AG09319 (cell line): ENCODE results near the gene ELMO1.

Experiments used
- DNase-seq: peaks from one replicate; pipeline ENCODE4 v3.0.0-alpha.2; 2010; ENCODE audit warnings: low read depth; ENCODE audit errors: extremely low read depth
- CTCF ChIP-seq: IDR thresholded peaks from 2 replicates; pipeline ENCODE4 v1.5.1; 2011; ENCODE audit warnings: low read depth, mild to moderate bottlenecking, inconsistent platforms, low read length, moderate library complexity

The ELMO1 gene

GRCh38 chr7:37068038-37068437 is 380.6 kb downstream of the ELMO1 start:
- DNase-seq: no peak
- no peak for TF ChIP-seq CTCF

- TF ChIP-seq CTCF: no peak
- DNase-seq: no peak
Observed at GRCh38 chr7:37065779-37066271, 382.8 kb downstream of the ELMO1 start.

- TF ChIP-seq CTCF: no peak
- no peak for DNase-seq
Observed at GRCh38 chr7:37062560-37062859, 386.2 kb downstream of the ELMO1 start.

GRCh38 chr7:37061849-37062559 is 386.7 kb downstream of the ELMO1 start:
- no peak for DNase-seq
- no peak for TF ChIP-seq CTCF

- no peak for TF ChIP-seq CTCF
- DNase-seq: no peak
Observed at GRCh38 chr7:37056234-37056912, 392.3 kb downstream of the ELMO1 start.

- TF ChIP-seq CTCF: no peak
Observed at GRCh38 chr7:37054624-37055241, 393.9 kb downstream of the ELMO1 start.

GRCh38 chr7:37052705-37053104 is 396.0 kb downstream of the ELMO1 start:
- no peak for TF ChIP-seq CTCF
- DNase-seq: no peak

More at GRCh38 chr7:37054624-37055241, 393.9 kb downstream of the ELMO1 start:
- no peak for DNase-seq
